Measurements from ENCODE around the gene ADGRA1.

The ADGRA1 gene

DNA sequence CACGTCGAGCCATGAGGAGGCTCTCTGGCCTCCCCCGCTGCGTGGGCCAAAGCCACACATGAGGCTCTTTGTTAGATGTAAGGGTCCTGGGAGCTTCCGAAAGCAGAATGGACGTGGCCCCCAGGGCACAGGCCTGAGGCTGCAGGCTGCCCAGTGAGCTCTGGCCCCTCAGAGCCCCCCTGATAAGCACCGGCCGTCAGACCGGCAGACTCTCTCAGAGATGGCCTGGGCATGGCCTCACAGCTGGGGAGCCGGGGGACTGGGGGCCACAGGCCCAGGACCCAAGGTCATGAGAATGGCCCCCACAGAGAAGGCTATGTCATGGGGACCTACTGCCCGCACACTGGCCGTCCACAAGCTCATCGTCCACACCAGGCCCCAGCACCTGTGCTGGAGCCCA, 31.7 kb upstream of the ADGRA1 start:
- no peak for DNase-seq (ENCODE audit: low read depth in 2 of 2)

DNA sequence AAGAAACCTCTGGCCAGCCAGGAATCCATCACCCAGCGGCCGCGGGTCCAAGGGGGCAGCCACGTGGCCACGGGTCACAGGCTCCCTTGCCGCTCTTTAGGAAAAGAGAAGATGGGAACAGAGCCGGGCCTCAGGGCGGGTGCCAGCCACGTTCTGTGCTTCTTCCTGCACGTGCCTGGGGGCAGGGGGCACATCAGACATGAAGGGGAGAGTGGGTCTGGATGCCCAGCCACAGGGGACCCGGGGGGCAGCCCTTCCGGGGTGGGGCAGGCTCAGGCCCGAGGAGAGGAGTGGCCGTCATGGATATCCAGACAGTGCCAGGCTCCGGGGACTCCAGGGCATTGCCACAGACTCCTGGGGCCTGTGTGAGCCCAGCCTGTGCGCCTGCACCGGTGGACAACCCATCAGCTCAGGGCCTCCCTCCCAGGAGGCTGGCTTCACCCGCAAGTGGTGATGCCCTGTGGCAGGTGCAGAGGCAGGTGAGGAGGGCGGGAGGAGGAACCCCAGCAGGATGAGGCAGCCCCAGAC, 31.0 kb upstream of the ADGRA1 start:
- no peak for DNase-seq (ENCODE audit: low read depth in 2 of 2)

GRCh38 chr10:133058331-133059092, 29.2 kb upstream of the ADGRA1 start:
- no peak for DNase-seq (ENCODE audit: low read depth in 2 of 2)

DNA sequence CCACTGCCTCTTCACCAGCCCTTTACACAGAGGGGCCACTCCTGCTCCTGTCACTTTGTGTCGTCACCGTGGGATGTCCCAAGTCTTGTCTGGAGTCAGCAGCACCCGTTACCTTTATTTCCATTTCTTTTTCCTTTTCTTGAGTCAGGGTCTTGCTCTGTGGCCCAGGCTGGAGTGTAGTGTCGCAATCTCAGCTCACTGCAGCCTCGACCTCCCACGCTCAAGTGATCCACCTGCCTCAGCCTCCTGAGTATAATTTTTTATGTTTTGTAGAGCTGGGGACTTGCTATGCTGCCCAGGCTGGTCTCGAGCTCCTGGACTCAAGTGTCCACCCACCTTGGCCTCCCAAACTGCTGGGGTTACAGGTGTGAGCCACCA, 28.6 kb upstream of the ADGRA1 start:
- no peak for DNase-seq (ENCODE audit: low read depth in 2 of 2)

- no peak for DNase-seq (ENCODE audit: low read depth in 2 of 2)
These were observed 28.2 kb upstream of the ADGRA1 start for GRCh38 chr10:133059571-133059970.

DNA sequence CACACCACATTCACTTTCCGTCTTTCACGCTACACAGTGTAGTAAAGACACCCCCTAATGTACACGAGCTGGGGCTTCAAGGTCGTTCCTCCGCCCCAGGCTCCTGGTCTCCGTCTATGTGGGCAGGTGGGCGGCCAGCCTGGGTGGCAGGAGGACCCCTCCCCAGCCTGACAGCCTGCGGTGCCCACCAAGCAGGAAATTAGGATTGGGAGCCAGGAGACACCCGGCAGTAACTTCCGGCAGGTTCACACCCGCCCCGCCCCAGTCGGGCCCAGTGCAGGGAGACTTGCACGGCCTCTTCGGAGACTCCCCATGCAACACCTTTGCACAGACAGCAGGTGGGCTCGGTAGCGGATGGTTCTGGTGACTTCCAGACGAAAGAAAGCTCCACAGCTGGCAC, 27.7 kb upstream of the ADGRA1 start:
- no peak for DNase-seq (ENCODE audit: low read depth in 2 of 2)

DNA sequence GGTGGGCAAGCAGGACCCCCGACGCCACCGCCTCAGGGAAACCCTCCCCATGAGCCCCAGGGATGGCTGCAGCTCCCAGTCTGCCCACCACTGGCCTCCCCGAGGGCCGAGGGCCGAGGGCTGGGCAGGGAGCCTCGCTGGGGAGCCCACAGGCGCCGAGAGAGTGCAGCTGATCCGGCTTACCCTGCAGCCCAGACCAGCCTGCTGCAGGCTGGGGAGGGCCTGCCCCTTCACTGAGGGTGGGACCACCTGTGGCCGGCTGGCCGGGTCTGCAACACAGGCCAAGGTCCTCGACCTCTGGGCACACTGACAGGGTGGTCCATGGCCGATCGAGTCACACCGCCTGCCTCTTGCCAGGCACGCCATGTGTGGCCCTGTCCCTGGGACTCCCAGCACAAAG, 27.3 kb upstream of the ADGRA1 start:
- DNase-seq (ENCODE audit: low read depth in 2 of 2) = no peak

DNA sequence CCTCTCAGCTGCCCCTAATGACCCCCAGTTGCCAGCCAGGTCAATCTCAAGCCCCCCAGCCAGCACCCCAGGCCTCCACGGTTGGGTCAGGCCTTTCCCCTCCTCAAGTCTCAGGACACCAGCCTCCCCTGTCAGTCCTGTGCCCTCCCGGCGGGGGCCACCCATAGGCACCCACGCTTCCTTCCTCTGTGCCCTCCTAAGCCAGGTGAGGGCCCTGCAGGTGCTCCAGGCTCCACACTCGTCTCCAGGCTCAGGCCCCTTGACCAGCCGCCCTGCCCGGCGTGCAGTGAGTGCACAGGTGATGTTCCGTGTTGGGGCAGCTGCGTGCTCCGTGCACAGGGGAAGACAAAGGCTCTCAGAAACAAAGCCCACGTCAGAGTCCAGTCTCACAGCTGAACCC, 26.8 kb upstream of the ADGRA1 start:
- DNase-seq (ENCODE audit: low read depth in 2 of 2) = no peak

DNA sequence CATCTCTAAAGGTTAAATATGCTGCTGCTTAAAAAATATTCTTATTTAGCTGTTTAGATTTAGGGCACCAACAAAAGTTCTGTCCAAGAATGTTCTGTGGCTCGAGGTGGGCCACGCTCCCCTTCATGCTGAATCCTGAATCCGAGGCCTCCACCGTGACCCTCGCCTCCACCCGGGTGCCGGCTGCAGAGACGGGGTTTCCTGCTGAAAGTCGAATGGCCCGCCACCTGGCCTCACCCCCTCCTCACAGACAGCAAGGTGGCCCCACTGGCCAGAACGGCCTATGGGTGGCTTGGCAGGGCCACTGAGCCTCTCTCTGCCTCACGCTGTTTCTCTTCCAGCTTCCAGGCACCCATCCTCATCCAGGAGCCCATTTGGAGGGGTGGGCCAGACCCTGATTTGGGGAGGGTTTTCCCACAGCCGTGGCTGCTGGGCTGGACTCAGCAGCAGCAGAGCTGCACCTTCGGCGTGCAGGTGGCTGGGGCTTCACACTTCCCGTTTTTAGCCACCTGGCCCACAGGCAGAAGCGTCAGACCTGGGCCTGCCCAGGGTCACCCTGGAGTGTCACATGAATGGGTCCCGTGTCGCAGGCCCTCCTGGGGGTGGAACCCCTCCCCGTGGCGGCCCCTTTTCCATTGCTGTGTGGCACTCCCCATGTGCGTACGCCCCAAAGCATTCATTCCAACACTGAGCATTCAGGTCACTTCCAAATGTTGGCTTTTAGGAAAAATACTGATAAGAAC, 26.3 kb upstream of the ADGRA1 start:
- DNase-seq (ENCODE audit: low read depth in 2 of 2) = no peak

DNA sequence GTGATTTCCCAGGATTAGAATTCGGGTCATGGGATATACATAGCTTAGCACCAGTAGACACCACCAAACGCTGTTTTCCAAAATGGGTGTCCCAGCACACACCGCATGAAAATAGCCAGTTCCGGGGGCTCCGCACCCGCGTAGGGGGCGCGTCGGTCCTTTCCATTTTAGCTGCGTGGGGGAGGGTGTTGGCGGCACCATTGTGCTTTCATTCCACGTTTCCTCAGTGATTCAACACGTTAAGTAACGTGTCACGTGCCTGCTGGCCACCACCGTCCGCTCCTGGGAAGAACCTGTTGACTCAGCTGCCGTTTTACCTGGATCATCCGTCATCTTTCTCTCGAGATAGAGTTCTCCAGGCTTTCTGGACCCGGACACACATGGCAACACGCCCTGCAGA, 25.6 kb upstream of the ADGRA1 start:
- no peak for DNase-seq (ENCODE audit: low read depth in 2 of 2)

DNA sequence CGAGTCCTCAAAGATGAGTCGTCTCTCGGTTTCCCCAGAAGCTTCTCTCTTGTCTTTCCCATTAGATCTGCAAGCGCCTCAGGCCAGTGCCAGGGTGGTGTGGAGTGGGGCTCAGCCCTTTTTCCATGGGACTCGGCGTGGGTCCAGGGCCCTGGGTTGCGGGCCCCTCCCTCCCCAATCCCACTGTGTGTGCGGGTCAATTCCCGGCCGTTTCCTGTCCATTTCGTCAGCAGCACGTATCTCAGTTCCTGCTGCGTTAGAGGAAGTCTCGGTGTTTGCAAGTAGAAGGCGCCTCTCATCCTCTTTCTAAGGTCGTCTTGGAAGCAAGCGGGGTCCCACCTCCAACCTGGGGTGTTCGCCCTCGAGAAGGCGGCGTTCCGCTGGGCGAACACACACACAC, 25.1 kb upstream of the ADGRA1 start:
- DNase-seq (ENCODE audit: low read depth in 2 of 2) = no peak

DNA sequence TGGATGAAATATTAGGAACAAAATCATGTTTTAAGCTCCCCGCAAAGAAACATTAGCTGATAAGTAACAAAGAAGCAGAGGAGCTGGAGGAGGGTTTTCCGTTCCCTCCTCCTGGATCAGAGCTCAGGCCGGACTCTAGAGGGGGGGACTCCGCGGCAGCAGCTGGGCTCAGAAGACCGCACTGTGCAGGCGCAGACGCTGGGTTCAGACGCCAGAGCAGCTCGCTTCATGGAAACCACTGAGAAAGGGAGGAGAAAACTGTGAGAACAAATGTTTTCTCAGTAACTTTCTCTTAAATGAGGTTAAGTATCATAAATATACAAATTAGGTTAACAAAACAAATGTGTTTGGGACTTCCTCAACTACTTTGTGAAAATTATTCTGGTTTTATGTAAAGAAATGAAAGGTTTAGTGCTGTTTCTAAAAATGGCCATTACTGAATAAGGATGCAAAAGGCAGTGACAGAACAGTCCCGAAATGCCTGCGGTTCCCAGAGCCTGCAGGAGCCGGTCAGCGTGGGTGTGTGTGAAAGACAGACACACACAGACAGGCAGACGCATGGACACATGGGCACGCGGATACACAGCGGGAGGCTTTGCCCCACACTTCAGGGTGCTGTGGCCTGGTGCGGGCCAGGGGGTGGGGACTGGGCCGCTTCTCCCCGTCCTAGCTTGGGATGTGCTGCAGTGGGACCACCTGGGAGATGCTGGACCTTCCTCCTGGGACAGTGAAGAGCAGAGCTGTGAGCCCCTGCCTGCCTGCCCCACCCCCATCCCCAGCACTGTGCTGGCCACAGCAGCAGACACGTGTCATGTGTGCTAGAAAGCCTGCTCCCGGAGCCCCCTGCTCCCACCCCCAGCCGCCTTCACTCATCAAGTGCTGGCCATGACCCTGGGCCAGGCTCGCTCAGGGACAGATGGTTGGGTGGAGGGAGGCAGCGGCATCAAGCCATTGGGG, 20.3 kb upstream of the ADGRA1 start:
- no peak for DNase-seq (ENCODE audit: low read depth in 2 of 2)

DNA sequence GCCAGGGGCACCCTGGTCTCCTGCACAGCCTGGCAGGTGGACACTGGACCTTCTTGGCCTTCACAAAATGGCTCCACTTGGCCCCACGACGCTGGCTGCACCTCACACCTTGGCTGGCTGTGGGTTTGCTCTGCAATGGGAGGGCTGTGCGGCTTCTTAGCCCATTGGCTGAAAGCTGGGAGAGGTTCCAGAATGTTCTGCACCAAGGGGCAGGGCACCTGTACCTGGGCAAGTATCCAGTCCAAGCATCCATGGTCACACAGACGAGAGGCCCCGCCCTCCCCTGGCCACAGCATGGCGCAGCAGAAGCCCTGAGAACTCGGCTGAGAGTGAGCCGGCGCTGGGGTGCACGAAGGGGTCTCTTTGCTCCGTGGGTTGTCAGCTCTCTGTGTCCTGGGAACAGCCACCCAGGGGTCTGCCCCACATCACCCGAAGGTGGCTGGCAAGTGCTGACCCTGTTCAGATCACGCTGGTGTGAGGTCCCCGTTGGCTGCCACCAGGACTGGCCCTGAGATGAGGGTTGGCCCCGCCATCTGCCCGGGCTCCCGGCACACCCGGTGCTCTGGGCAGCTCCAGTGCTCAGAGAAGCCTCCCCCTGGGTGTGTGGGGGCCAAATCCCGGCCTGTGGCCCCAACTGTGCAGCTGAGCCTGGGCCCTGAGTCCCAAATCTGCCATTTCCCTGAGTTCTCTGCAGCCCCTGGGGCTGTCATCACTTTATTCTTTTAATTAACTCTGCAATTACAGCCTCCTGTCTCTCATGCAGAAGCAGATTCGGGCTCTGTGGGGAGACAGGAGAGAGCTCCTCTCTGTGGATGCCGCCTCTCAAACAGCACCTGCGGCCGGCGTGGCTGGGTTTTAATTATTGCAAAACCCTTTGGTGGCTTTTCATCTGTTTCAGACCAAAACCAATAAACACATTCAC, 19.4 kb upstream of the ADGRA1 start:
- DNase-seq (ENCODE audit: low read depth in 2 of 2) = no peak

- no peak for DNase-seq (ENCODE audit: low read depth in 2 of 2)
These were observed 18.6 kb upstream of the ADGRA1 start for GRCh38 chr10:133069033-133069525.

- DNase-seq (ENCODE audit: low read depth in 2 of 2) = no peak
These were observed 17.3 kb upstream of the ADGRA1 start for GRCh38 chr10:133070405-133070804.

- DNase-seq (ENCODE audit: low read depth in 2 of 2) = no peak
These were observed 16.9 kb upstream of the ADGRA1 start for GRCh38 chr10:133070810-133071209.

GRCh38 chr10:133071733-133072132, 16.0 kb upstream of the ADGRA1 start:
- DNase-seq (ENCODE audit: low read depth in 2 of 2) = no peak

GRCh38 chr10:133072196-133072595, 15.5 kb upstream of the ADGRA1 start:
- DNase-seq (ENCODE audit: low read depth in 2 of 2) = no peak

- no peak for DNase-seq (ENCODE audit: low read depth in 2 of 2)
These were observed 14.9 kb upstream of the ADGRA1 start for GRCh38 chr10:133072720-133073390.

Data from stimulated activated CD8-positive, alpha-beta memory T cell treated with anti-CD3 and anti-CD28 coated beads, Interleukin-15, amount 100 ng/mL, for 4 hours (primary cell).